Measurements from ENCODE around the gene OLFML2B.
"Not testable (repeated sequence)": the region's sequence is repeated elsewhere in the genome, so short reads cannot be mapped to it uniquely, and the experiment has no call there.

OLFML2B gene

DNA sequence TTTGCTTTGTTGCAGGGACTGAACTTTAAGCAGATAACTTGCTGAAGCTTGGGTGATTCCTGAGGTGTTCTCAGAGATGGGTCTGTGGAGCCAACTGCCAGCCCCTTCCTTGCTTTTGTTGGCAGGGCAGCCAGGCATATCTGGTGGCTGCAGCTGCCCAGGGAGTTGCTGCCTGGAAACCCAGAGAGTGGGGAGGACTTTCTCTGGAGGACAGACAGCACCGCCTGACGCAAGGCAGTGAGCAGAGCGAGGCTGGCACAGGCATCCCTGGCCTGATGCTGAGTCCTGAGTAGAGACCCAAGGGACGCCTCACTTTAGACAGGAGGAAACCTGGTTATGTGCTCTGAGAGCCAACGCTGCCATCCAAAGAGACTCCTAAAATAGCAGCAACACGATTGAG is 9.8 kb upstream of the OLFML2B start:
- DNase-seq: no peak

DNA sequence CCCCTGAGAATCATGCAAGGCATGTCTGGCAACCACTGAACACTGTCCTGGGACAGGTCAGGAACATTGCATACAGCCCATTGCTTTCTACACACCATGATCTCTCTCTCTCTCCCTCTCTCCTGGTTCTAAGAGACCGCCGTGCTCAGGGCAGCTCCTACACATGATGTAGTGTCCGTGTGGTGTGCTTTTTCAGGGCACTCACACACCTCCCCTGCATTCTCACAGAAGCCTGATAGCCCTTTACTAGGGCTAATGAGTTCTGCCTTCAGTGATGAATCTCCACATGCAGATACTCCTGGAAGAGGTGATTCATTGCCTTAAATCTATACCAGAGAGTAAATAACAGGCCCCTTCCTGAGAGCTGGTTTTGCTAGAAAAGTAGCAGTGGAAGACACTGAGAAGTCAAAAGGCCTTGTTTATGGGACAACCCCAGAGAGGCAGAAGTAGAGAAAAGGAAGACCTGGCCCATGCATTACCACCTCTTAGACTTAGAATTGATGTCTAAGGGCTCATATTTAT is 7.2 kb upstream of the OLFML2B start:
- DNase-seq: no peak

DNA sequence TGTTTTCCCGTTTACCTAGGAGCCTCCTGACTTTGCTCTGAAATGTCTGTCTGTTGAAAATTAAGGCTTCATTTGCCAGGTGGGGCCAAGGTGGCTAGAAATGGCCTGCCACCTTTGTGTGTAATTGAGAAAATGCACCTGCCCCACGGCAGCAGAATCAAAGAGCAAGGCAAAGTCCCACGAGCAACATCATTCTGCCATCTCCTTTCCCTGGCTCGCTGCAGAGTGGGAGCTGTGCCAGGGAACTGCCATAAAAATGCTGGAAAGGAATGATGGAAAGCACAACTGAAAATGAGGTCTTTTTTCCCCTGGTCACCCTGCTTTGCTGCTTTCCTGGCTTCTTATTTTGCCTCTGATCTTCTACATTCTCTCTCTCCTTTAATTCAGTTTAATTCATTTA is 5.5 kb upstream of the OLFML2B start:
- DNase-seq: no peak

DNA sequence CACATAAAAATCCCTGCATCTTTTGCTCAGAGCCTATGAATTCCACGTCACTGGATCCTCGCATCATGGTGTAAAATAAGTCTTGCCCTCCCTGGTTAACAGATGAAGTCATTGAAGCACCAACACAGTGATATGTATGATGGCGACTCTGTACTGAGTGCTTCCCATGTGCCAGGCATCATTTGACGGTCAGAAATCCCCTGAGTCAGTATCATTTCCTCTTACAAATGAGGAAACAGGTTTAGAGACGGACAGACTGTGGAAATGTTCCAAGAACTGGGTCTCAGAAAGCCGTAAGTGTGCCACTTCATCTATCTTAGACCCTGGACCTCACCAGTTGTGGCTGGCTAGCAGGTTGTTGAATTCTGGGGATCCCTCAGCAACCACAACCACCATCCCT is 5.1 kb upstream of the OLFML2B start:
- DNase-seq: no peak

- DNase-seq: no peak
Observed at GRCh38 chr1:162026881-162027280, 3.2 kb upstream of the OLFML2B start.

DNA sequence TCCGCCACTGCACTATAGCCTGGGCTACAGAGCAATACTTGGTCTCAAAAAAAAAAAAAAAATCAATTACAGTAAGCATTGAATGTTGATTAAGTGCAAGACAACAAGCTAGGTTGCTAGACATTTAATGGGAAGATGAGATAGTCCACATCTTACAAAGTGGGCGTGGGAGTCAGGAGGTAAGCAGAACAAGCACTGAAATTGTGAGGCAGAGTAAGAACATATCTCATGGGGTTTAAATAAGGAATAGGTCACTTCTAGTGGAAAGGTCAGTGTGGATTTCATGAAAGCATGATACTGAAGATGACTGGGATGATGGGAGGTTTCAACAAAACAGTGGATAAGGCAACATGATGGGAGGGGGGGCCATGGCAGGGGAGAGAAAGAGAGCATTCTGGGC is 1.9 kb upstream of the OLFML2B start:
- DNase-seq: no peak

GRCh38 chr1:162023181-162023546 is 505 bp downstream of the OLFML2B start:
- no peak for DNase-seq

DNA sequence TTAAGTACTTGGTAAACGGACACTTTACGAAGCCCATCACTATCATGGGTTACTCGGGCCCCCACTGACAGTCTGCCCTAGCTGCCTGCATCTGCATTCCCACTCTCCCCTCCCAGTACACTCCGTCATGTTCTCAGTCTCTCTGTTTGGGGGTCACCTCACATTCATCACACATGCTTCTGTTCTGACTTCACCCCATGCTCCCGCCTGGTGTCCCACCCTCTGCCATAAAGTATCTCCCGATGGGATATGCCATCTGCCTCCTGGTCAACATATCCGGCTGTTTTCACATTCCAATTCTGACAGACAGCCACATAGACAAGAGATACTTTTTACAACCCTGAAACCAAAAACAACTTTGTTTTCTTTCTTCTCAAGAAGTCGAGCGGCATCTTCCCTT is 1.0 kb downstream of the OLFML2B start:
- no peak for DNase-seq

- DNase-seq: no peak
Observed at GRCh38 chr1:162021124-162021523, 2.5 kb downstream of the OLFML2B start.

DNA sequence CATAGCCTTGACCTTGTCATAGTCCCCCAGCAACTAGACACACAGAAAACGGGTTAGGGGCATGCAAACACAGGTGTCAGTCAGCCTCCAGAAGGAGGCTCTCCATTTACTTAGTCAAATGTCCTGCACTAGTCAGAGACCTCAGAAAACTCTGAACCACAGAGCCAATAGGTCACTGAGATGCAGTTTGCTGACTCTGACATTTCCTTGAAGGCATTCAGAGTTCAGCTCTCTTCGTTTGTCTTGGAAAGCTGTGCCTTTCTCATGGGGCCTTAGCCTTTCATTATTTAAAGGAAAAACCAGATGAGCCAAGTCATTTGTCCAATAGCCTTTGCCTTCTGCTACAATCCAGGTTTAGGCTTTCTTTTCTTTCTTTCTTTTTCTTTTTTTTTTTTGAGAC is 3.5 kb downstream of the OLFML2B start:
- DNase-seq: no peak

DNA sequence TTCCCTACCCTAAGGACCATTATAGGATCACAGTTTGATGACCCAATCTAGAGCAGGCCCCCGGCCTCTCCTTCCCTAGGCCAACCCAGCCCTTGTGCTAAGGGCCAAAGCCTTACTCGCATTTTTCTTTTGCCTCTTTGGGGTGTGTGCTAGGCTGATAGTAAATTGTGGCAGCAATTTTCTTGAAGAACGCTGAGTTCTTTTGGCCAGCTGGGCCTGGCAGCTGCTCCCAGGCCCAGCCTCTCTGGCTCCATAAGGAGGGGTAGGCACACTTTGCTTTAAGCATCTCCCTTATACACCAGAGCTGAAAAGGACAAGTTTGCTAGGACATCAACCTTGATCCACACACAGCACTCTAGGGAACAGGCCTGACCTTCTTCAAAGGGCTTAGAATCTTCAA is 4.2 kb downstream of the OLFML2B start:
- DNase-seq: no peak

- DNase-seq: no peak
Observed at GRCh38 chr1:162019006-162019405, 4.7 kb downstream of the OLFML2B start.

DNA sequence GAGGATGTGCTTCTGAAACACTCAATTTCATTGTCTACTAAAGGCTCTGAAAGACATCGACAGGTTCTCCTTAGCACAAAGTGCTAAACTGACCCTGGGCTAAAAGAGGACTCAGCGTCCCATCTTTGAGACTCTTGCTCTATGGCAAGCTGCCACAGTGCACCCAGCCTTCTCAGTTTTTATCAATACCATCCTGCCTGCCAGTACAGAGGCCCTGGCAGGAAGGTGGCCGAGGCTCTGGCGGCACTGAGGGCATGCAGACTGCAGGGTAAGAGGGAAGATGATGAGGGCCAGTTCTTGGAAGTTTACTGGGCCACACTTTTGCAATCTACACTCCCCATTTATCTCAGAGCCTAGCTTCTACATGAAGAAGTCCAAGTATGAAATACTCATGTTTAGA is 5.3 kb downstream of the OLFML2B start:
- DNase-seq: no peak

DNA sequence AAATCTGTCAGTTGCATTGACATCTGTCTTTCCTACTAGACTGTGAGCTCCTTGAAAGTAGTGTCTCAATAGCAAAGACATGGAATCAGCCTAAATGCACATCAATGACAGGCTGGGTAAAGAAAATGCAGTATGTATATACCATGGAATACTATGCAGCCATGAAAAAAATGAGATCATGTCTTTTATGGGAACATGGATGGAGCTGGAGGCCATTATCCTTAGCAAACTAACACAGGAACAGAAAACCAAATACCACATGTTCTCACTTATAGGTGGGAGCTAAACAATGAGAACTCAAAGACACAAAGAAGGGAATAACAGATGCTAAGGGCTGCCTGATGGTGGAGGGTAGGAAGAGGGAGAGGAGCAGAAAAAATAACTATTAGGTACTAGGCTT is 5.9 kb downstream of the OLFML2B start:
- DNase-seq: not testable (repeated sequence)

DNA sequence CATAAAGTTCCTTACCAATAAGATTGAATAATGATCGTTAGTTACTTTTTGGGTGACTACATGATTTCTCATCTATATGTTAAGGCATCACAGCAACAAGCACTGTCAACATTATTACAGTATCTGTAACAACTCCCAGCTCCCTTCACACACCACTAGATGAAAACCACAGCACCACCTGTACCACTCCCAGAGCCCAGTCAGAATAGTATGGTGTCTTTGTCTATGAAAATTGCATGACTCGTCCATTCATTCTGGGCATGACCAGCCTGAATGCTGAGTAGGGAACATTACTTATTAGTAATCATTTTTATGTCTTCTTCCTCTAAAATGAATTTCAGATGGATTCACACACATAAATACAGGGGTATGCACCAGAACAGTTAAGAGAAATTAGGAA is 7.0 kb downstream of the OLFML2B start:
- DNase-seq: no peak

- no peak for DNase-seq
Observed at GRCh38 chr1:162015196-162015595, 8.5 kb downstream of the OLFML2B start.

DNA sequence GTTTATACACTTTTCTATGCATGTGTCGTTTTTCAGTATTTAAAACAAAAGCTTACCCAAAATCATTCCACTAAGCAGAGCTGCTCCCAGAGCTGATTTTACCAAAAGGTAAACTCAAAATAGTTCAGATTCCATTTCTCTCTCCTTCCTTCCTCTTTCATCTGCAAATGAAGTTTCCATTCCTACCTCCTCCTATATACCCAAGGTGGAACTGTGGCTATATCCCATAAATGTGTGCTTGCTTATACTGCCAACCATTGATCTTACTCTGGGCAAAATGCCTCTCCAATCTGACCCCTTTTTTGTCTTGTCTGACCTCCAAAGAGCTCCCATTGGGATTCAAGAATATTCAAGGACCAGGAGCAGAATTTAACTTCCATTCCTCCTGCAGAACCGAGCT is 9.5 kb downstream of the OLFML2B start:
- DNase-seq: no peak

DNA sequence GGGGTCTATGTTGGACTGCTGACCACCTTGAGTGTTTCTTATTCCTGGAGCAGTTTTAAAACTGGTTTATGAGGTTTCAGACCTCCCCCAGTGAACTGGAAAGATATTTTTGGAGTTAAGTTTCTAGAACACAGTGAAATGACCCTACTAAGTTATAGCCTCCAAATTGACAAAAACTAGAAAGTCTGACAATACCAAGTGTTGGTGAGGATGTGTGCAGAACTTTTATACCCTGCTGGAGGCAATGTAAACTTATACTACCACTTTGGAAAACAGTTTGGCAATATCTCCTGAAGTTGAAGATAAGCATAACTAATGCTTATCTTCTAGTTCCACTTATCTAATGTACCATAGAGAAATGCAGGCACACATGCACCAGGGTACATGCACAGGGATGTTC is 10.4 kb downstream of the OLFML2B start:
- DNase-seq: no peak

GRCh38 chr1:162011337-162012012 is 12.2 kb downstream of the OLFML2B start:
- DNase-seq: no peak

GRCh38 chr1:162010175-162010506 is 13.5 kb downstream of the OLFML2B start:
- DNase-seq: no peak

GRCh38 chr1:162009501-162010174 is 14.0 kb downstream of the OLFML2B start:
- DNase-seq: no peak

GRCh38 chr1:162008799-162009198 is 14.9 kb downstream of the OLFML2B start:
- DNase-seq: no peak

DNA sequence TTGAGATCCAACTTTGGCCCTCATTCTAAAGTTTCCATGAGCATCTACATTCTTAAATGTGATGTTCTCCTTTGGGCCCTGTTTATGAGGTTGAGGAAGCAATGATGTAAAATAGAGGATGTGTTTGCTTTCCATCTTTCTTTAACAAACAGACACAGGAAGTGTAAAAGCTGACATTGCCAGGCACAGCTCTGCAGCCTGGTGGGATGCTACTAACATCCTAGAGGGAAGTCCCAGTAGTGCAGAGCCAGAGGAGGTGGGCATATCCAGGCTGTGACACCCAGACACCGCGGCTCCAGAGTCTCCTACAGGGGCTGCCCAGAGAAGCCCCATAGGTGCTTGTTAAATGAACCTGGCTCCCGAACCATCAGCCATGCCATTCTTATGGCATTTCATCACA is 16.2 kb downstream of the OLFML2B start:
- DNase-seq: no peak

DNA sequence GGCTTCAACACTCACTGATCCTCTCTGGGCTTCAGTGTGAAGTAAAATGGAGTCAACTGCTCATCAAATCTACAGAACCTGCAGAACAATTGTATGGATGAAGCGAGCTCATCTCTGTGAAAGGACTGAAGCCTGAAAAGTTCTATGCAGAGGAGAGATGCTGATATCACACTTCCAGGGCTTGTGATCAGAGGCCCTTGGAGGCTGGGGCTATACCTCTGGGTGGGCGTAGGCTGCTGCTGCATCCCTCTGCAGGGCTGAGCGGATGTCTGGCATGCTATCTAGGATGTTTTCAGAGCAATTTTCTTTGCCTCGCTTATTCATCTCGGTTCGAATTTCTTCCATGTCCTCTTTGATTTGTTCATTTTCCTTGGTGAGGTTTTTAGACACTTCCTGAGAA is 17.6 kb downstream of the OLFML2B start:
- DNase-seq: no peak

- DNase-seq: no peak
Observed at GRCh38 chr1:162004441-162004950, 19.2 kb downstream of the OLFML2B start.

All from activated T-cell treated with anti-CD3 and anti-CD28 coated beads for 4 hours (primary cell).